NCI-H2227 (cell line): Measurements from ENCODE around the gene EDN3.

Experiments used
- DNase-seq: peaks from one replicate; lab custom pipeline; 2025; ENCODE audit not compliant: unreplicated experiment; lab: John Stamatoyannopoulos, UW

The EDN3 gene

GRCh38 chr20:59300333-59301081 is at the start of gene EDN3:
Gene EDN3, plus strand, starts transcription at chr20:59300611. Its CDS starts 202 bp downstream, at chr20:59300813.
- DNase-seq = no peak

GRCh38 chr20:59253325-59253724 is 47.1 kb upstream of the EDN3 start:
- DNase-seq = no peak

GRCh38 chr20:59253779-59254319 is 46.6 kb upstream of the EDN3 start:
- DNase-seq = no peak

GRCh38 chr20:59255256-59255655 is 45.2 kb upstream of the EDN3 start:
- no peak for DNase-seq

- no peak for DNase-seq
These were observed 42.2 kb upstream of the EDN3 start for GRCh38 chr20:59258221-59258621.

GRCh38 chr20:59259946-59260345 is 40.5 kb upstream of the EDN3 start:
- no peak for DNase-seq

GRCh38 chr20:59265298-59265697 is 35.1 kb upstream of the EDN3 start:
- no peak for DNase-seq

GRCh38 chr20:59268870-59269269 is 31.5 kb upstream of the EDN3 start:
- DNase-seq = peak; percentile 54

- peak; percentile 46 for DNase-seq
These were observed 30.9 kb upstream of the EDN3 start for GRCh38 chr20:59269411-59270025.

- DNase-seq = no peak
These were observed 30.0 kb upstream of the EDN3 start for GRCh38 chr20:59270380-59270779.

GRCh38 chr20:59273739-59274357 is 26.6 kb upstream of the EDN3 start:
- DNase-seq = no peak

GRCh38 chr20:59276938-59277337 is 23.5 kb upstream of the EDN3 start:
- DNase-seq = no peak

- no peak for DNase-seq
These were observed 15.9 kb upstream of the EDN3 start for GRCh38 chr20:59284470-59284869.

GRCh38 chr20:59289994-59290393 is 10.4 kb upstream of the EDN3 start:
- no peak for DNase-seq

- no peak for DNase-seq
These were observed 8.5 kb upstream of the EDN3 start for GRCh38 chr20:59291740-59292383.

GRCh38 chr20:59295531-59295930 is 4.9 kb upstream of the EDN3 start:
- DNase-seq = no peak

- no peak for DNase-seq
These were observed 2.7 kb upstream of the EDN3 start for GRCh38 chr20:59297686-59298085.

GRCh38 chr20:59299945-59300332 is 472 bp upstream of the EDN3 start:
- peak; percentile 12 for DNase-seq

GRCh38 chr20:59301343-59302007 is 1.1 kb downstream of the EDN3 start:
- no peak for DNase-seq

- DNase-seq = no peak
These were observed 5.7 kb downstream of the EDN3 start for GRCh38 chr20:59305908-59306655.
